A549 (cell line): ENCODE measurements around the gene BPI.

Experiments used
- SREBF2 ChIP-seq: fragments of 450-650 bp; IDR thresholded peaks from 2 replicates; pipeline ENCODE4 v1.6.1; 2014; ENCODE audit warnings: mild to moderate bottlenecking, moderate library complexity
- TP53 ChIP-seq: fragments of 250-450 bp; sonication (Bioruptor Pico); IDR thresholded peaks from 2 replicates; pipeline ENCODE4 v1.5.0; 2021; ENCODE audit warnings: mild to moderate bottlenecking, moderate library complexity
- TF ChIP-seq, protein P1 (sequence below): fragments of 150-350 bp; IDR thresholded peaks from 2 replicates; pipeline ENCODE4 v1.6.1; 2014; ENCODE audit warnings: low read depth, mild to moderate bottlenecking, low read length
- TF ChIP-seq, protein P2 (sequence below): fragments of 200-600 bp; sonication (generic); IDR thresholded peaks from 2 replicates; pipeline ENCODE4 v1.6.1; 2016; ENCODE audit warnings: antibody characterized with exemption, mild to moderate bottlenecking, moderate library complexity
- TF ChIP-seq, protein P3 (sequence below): fragments of >200 bp; sonication (Bioruptor Twin); formaldehyde crosslinking; IDR thresholded peaks from 3 replicates; pipeline ENCODE4 v1.5.1; 2016

DNA sequence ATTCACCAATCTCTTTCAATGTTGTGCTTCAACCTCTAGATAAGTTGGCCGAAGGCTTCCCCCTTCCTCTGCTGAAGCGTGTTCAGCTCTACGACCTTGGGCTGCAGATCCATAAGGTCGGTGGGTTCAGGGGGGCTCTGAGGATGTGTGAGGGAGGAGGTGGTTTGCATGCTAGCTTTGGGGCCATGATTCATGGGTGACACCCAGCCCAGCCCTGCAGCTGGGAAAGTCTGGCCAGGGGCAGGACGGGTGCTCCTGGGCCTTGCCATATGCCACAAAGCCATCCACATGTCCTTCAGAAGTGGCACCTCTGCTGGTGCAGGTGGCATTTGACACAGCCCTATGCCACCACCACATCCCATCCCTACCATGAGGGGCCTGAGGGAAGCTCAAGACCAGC, 69.9 kb downstream of the BPI start:
- no peak for TF ChIP-seq TP53 (CRISPR knock-in tag)
- TF ChIP-seq, protein P1, sequence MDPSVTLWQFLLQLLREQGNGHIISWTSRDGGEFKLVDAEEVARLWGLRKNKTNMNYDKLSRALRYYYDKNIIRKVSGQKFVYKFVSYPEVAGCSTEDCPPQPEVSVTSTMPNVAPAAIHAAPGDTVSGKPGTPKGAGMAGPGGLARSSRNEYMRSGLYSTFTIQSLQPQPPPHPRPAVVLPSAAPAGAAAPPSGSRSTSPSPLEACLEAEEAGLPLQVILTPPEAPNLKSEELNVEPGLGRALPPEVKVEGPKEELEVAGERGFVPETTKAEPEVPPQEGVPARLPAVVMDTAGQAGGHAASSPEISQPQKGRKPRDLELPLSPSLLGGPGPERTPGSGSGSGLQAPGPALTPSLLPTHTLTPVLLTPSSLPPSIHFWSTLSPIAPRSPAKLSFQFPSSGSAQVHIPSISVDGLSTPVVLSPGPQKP: no peak
- TF ChIP-seq, protein P2, sequence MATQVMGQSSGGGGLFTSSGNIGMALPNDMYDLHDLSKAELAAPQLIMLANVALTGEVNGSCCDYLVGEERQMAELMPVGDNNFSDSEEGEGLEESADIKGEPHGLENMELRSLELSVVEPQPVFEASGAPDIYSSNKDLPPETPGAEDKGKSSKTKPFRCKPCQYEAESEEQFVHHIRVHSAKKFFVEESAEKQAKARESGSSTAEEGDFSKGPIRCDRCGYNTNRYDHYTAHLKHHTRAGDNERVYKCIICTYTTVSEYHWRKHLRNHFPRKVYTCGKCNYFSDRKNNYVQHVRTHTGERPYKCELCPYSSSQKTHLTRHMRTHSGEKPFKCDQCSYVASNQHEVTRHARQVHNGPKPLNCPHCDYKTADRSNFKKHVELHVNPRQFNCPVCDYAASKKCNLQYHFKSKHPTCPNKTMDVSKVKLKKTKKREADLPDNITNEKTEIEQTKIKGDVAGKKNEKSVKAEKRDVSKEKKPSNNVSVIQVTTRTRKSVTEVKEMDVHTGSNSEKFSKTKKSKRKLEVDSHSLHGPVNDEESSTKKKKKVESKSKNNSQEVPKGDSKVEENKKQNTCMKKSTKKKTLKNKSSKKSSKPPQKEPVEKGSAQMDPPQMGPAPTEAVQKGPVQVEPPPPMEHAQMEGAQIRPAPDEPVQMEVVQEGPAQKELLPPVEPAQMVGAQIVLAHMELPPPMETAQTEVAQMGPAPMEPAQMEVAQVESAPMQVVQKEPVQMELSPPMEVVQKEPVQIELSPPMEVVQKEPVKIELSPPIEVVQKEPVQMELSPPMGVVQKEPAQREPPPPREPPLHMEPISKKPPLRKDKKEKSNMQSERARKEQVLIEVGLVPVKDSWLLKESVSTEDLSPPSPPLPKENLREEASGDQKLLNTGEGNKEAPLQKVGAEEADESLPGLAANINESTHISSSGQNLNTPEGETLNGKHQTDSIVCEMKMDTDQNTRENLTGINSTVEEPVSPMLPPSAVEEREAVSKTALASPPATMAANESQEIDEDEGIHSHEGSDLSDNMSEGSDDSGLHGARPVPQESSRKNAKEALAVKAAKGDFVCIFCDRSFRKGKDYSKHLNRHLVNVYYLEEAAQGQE: no peak
- TF ChIP-seq, protein P3, sequence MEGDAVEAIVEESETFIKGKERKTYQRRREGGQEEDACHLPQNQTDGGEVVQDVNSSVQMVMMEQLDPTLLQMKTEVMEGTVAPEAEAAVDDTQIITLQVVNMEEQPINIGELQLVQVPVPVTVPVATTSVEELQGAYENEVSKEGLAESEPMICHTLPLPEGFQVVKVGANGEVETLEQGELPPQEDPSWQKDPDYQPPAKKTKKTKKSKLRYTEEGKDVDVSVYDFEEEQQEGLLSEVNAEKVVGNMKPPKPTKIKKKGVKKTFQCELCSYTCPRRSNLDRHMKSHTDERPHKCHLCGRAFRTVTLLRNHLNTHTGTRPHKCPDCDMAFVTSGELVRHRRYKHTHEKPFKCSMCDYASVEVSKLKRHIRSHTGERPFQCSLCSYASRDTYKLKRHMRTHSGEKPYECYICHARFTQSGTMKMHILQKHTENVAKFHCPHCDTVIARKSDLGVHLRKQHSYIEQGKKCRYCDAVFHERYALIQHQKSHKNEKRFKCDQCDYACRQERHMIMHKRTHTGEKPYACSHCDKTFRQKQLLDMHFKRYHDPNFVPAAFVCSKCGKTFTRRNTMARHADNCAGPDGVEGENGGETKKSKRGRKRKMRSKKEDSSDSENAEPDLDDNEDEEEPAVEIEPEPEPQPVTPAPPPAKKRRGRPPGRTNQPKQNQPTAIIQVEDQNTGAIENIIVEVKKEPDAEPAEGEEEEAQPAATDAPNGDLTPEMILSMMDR: no peak
- no peak for TF ChIP-seq SREBF2
